PFSK-1 (cell line): ENCODE data around the gene PHACTR2.

ENCODE experiments used
- FOXP2 ChIP-seq: optimal IDR thresholded peaks from 2 replicates; pipeline ENCODE3; 2011; ENCODE audit warnings: borderline replicate concordance, control low read depth, inconsistent platforms; ENCODE audit not compliant: insufficient read depth; ENCODE audit errors: extremely low read length, extremely low read depth
- POLR2AphosphoS5 ChIP-seq: IDR thresholded peaks from 2 replicates; pipeline ENCODE4 v1.6.1; 2012; ENCODE audit warnings: low read depth, mild to moderate bottlenecking, control low read depth, low read length, moderate library complexity
- SIN3A ChIP-seq: IDR thresholded peaks from 2 replicates; pipeline ENCODE4 v1.6.1; 2012; ENCODE audit warnings: mild to moderate bottlenecking, low read length, moderate library complexity, borderline replicate concordance; ENCODE audit not compliant: insufficient read depth
- TAF1 ChIP-seq: IDR thresholded peaks from 2 replicates; pipeline ENCODE4 v1.6.1; 2012; ENCODE audit warnings: low read length, control low read depth, borderline replicate concordance; ENCODE audit not compliant: insufficient read depth
- TF ChIP-seq, protein P1 (sequence below), 2 experiments: IDR thresholded peaks; 2 replicates each; pipeline versions ENCODE4 v1.6.1 to v1.8.0; 2011 to 2012; ENCODE audit warnings: low read depth in 2 of 2, low read length in 2 of 2, control low read depth in 1 of 2, inconsistent platforms in 1 of 2, mild to moderate bottlenecking in 1 of 2, moderate library complexity in 1 of 2; ENCODE audit not compliant: insufficient read depth in 1 of 2

Gene PHACTR2

DNA sequence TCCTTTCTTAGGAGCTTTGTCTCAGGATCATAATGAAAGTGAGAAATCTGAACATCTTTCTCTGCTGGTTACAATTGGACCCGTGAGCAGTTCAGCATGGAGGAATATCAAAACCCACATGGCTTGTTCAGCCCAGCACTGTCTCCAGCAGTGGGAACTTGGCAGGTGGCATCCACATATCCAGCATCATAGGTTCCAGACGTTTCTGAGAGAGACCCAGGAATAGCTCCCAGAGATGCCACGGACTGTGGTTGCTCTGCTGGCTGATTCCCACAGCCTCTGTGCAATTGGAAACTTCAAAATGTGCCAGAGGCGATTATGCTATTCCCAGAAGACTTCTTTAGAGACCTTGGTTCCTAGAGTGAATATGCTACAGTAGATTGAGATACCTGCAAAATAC lies 76.4 kb downstream of the PHACTR2 start:
- TF ChIP-seq SIN3A: no peak
- TF ChIP-seq, protein P1, sequence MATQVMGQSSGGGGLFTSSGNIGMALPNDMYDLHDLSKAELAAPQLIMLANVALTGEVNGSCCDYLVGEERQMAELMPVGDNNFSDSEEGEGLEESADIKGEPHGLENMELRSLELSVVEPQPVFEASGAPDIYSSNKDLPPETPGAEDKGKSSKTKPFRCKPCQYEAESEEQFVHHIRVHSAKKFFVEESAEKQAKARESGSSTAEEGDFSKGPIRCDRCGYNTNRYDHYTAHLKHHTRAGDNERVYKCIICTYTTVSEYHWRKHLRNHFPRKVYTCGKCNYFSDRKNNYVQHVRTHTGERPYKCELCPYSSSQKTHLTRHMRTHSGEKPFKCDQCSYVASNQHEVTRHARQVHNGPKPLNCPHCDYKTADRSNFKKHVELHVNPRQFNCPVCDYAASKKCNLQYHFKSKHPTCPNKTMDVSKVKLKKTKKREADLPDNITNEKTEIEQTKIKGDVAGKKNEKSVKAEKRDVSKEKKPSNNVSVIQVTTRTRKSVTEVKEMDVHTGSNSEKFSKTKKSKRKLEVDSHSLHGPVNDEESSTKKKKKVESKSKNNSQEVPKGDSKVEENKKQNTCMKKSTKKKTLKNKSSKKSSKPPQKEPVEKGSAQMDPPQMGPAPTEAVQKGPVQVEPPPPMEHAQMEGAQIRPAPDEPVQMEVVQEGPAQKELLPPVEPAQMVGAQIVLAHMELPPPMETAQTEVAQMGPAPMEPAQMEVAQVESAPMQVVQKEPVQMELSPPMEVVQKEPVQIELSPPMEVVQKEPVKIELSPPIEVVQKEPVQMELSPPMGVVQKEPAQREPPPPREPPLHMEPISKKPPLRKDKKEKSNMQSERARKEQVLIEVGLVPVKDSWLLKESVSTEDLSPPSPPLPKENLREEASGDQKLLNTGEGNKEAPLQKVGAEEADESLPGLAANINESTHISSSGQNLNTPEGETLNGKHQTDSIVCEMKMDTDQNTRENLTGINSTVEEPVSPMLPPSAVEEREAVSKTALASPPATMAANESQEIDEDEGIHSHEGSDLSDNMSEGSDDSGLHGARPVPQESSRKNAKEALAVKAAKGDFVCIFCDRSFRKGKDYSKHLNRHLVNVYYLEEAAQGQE (IDR thresholded peaks at IDR 0.05; ENCODE audit: insufficient read depth in 1 of 2, low read depth in 2 of 2, low read length in 2 of 2): no peak
- TF ChIP-seq POLR2AphosphoS5: no peak
- TF ChIP-seq TAF1: no peak
- no peak for TF ChIP-seq FOXP2

DNA sequence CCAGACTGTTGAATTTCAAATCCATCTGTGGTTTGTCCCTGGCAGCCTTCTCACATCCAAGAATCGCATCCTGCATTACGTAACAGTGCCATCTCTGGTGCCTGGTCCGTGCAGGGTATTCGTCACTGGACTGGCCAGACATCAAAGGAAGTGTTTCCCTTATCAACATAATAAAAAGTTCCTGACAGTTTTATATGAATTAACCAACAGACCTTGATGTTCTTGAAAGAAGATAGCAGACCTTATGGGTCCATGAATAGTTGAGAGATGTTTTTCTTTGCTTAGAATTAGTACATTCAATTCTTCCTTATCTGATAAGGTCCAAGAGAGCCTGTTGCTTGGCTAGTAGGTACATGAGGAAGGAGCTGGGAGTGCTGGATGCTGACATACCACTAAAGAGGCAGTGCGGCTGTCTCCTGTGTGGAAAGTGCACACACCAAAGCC lies 77.6 kb downstream of the PHACTR2 start:
- TF ChIP-seq FOXP2: no peak
- TF ChIP-seq, protein P1 (IDR thresholded peaks at IDR 0.05; ENCODE audit: insufficient read depth in 1 of 2, low read depth in 2 of 2, low read length in 2 of 2): no peak
- TF ChIP-seq POLR2AphosphoS5: no peak
- TF ChIP-seq TAF1: no peak
- no peak for TF ChIP-seq SIN3A

DNA sequence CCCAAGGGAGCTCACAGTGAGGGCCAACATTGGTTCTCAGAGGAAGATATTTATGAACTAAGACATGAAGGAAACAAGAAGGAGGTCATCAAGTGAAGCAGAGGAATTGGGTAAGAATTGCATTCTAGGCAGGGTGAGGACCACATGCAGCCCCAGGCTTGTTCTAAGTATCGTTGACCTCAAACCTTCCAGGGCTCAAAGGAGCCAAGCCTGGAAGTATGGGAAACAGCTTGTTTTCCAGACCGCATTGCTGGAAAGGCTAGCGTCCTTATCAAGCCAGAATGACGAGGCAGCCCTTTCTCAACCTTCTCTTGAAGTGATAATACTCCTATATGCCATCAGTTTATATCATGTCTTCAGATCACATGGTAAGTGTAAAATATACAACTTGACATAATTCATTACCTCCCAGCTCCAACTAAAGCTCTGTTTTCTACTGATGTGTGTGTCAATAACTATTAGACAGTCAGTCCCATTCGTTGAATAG lies 79.6 kb downstream of the PHACTR2 start:
- TF ChIP-seq TAF1: no peak
- TF ChIP-seq, protein P1 (IDR thresholded peaks at IDR 0.05; ENCODE audit: insufficient read depth in 1 of 2, low read depth in 2 of 2, low read length in 2 of 2): no peak
- TF ChIP-seq FOXP2: no peak
- TF ChIP-seq SIN3A: no peak
- TF ChIP-seq POLR2AphosphoS5: no peak

DNA sequence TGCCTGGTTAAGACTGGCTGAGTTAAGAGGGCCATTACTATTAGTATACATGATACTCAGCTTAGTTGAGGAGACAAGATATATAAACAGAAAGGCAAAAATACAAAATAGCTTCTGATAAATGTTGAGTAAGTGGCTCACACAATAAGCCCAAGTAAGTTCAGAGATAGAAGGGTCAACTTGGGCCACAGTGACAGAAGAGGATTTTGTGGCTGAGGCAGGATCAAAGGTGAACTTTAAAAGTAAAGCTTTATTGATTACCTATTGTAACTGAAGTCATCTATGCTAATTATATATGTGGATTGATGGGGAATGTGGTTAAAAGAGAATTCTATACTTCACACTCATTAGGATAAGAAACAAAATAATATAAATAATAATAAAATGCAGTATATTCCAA lies 80.8 kb downstream of the PHACTR2 start:
- TF ChIP-seq FOXP2: no peak
- TF ChIP-seq TAF1: no peak
- TF ChIP-seq, protein P1 (IDR thresholded peaks at IDR 0.05; ENCODE audit: insufficient read depth in 1 of 2, low read depth in 2 of 2, low read length in 2 of 2): no peak
- no peak for TF ChIP-seq SIN3A
- no peak for TF ChIP-seq POLR2AphosphoS5

DNA sequence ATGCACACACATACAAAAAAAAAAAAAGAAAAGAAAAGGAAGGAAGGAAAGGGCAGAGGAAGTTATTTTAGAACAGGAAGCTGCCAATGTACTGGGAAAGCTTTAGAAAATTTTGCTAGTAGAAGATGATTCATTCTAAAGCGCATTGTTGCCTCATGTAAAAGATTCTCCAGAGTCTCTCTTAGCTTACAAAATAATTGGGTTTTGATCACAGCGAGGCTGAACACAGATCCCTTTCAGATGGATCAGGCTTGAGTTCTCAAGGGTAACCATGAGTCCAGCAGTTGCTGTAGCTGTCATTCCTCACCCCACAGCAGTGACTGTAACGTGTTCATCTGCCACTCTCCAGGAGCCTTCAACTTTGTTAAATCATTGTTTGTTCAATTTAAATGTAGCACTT lies 81.9 kb downstream of the PHACTR2 start:
- TF ChIP-seq POLR2AphosphoS5: no peak
- TF ChIP-seq, protein P1 (IDR thresholded peaks at IDR 0.05; ENCODE audit: insufficient read depth in 1 of 2, low read depth in 2 of 2, low read length in 2 of 2): no peak
- no peak for TF ChIP-seq TAF1
- TF ChIP-seq FOXP2: no peak
- TF ChIP-seq SIN3A: no peak
